Left lung (tissue), 10 donors: ENCODE measurements around the gene DPH2. TPM values are rescaled to one million over a fixed set of nuclear protein-coding genes. Genes with fewer than 3 reads are reported as not detected.
A peak's percentile ranks its signal among the peaks of the same experiment; 100 is the strongest.

Experiments
- ATAC-seq: fragments of 200-7000 bp; cut with Tn5 transposase; one replicate; pipeline ENCODE4 v1.9.1; 2020; ENCODE audit warnings: moderate library complexity
- DNase-seq, 4 donors: peaks; one replicate each; pipeline ENCODE4 v3.0.0-alpha.2; 2013 to 2020
- H3K27ac ChIP-seq, 2 donors: fragments of 200-600 bp; sonication (generic) in 1 of 2; one replicate each; pipeline versions ENCODE4 v1.5.0 to v1.8.0; 2020 to 2021
- H3K27me3 ChIP-seq, 2 donors: fragments of 200-600 bp; sonication (generic) in 1 of 2; one replicate each; pipeline versions ENCODE4 v1.5.0 to v1.8.0; 2020 to 2021
- H3K36me3 ChIP-seq, 2 donors: fragments of 200-600 bp; sonication (generic) in 1 of 2; one replicate each; pipeline versions ENCODE4 v1.5.0 to v1.8.0; 2020 to 2021
- H3K4me1 ChIP-seq, 2 donors: fragments of 200-600 bp; one replicate each; pipeline ENCODE4 v1.8.0; 2021
- H3K4me3 ChIP-seq, 2 donors: fragments of 200-600 bp; sonication (generic) in 1 of 2; one replicate each; pipeline versions ENCODE4 v1.5.0 to v1.8.0; 2020 to 2021; ENCODE audit warnings: mild to moderate bottlenecking in 1 of 2
- H3K9me3 ChIP-seq, 2 donors: fragments of 200-600 bp; sonication (generic) in 1 of 2; one replicate each; pipeline versions ENCODE4 v1.5.0 to v1.8.0; 2020 to 2021
- CTCF ChIP-seq, 2 donors: fragments of 200-600 bp; sonication (generic) in 1 of 2; IDR thresholded peaks; one replicate each; pipeline versions ENCODE4 v1.5.0 to v1.8.0; 2021; ENCODE audit warnings: antibody characterized with exemption in 2 of 2
- intact Hi-C, 2 donors: fragments of 100-400 bp; cut with DNase I; formaldehyde crosslinking; loops; one replicate each; pipeline versions ENCODE4 v1.11.2 to v1.14.2; 2022
- polyA plus RNA-seq, 6 donors: library from polyadenylated mRNA; unstranded; fragments of 120-200 nt; gene quantifications; one replicate each; pipeline ENCODE4 v1.2.1, GENCODE V29; 2013; ENCODE audit not compliant: insufficient read length in 6 of 6
- total RNA-seq, 2 donors: library from RNA; stranded (reverse); fragmentation: NEBNext Ultra II Directional; extraction: Animal tissue kit (Norgen Biotek cat#: 25700); gene quantifications; one replicate each; pipeline ENCODE4 v1.2.1, GENCODE V29; 2021
- donor health status: DM: no; HTN: yes; CAD: no.
- donor health status: DM: no; HTN: no; CAD: no.

DPH2 gene
- total and polyA plus RNA-seq, 8 donors: 13.5 to 24.8 (median 18.9) TPM

- H3K4me3 ChIP-seq: peak overlapping the region in 1 of 2 donors; percentile 69
- H3K27ac ChIP-seq: no peak overlapping the region
- H3K9me3 ChIP-seq: no peaks in the 10 kb centered on the region
- intact Hi-C loops: no loop called here
- ATAC-seq (no peak), DNase-seq (no peak)
- H3K4me1 ChIP-seq: peaks cover 16 to 30% of the 10 kb centered on the region in 2 donors
- H3K36me3 ChIP-seq: peaks cover 0 to 34% of the 10 kb centered on the region in 2 donors
- H3K27me3 ChIP-seq: no peaks in the 10 kb centered on the region
- TF ChIP-seq CTCF (IDR thresholded peaks at IDR 0.05): no peak
These were observed 1.1 kb downstream of the DPH2 start for GRCh38 chr1:43970911-43971310.

- Histone ChIP-seq H3K9me3 (no peaks in the 10 kb centered on the region), H3K27ac (no peak overlapping the region), H3K36me3 (peaks cover under 1 to 34% of the 10 kb centered on the region in 2 donors), H3K27me3 (no peaks in the 10 kb centered on the region), H3K4me3 (no peak overlapping the region), H3K4me1 (peaks cover 21 to 35% of the 10 kb centered on the region in 2 donors)
- intact Hi-C loops: no loop called here
- peak in 1 of 4 donors; percentile 74 for DNase-seq
- no peak for ATAC-seq
- TF ChIP-seq CTCF (IDR thresholded peaks at IDR 0.05): no peak
These were observed 1.6 kb downstream of the DPH2 start for GRCh38 chr1:43971336-43971980.

GRCh38 chr1:43973981-43974442 is 4.2 kb downstream of the DPH2 start:
- H3K4me1 ChIP-seq: peaks cover 34 to 60% of the 10 kb centered on the region in 2 donors
- H3K9me3 ChIP-seq: no peaks in the 10 kb centered on the region
- ATAC-seq: no peak
- H3K27me3 ChIP-seq: no peaks in the 10 kb centered on the region
- TF ChIP-seq CTCF (IDR thresholded peaks at IDR 0.05): no peak
- H3K4me3 ChIP-seq: peak overlapping the region; percentile 87 to 98
- H3K36me3 ChIP-seq: peaks cover 5 to 38% of the 10 kb centered on the region in 2 donors
- H3K27ac ChIP-seq: peak overlapping the region; percentile 90 to 99
- DNase-seq: no peak
- intact Hi-C loops: no loop called here

GRCh38 chr1:43974443-43975248 is 4.8 kb downstream of the DPH2 start, which contains the start of gene ATP6V0B:
TSS of gene ATP6V0B (plus strand) at chr1:43974960. CDS start at chr1:43975041, 81 bp downstream.
- H3K4me3 ChIP-seq: peak within 1 kb of the TSS; percentile 87 to 98
- intact Hi-C loops: no loop called here
- DNase-seq: peak; percentile 88 to 99 (median 96)
- peaks cover 5 to 38% of the 10 kb centered on the region in 2 donors for H3K36me3 ChIP-seq
- H3K4me1 ChIP-seq: peaks cover 34 to 63% of the 10 kb centered on the region in 2 donors
- peak within 1 kb of the TSS; percentile 90 to 99 for H3K27ac ChIP-seq
- TF ChIP-seq CTCF (IDR thresholded peaks at IDR 0.05): no peak
- ATAC-seq: peak; percentile 87
- no peaks in the 10 kb centered on the region for H3K9me3 ChIP-seq
- H3K27me3 ChIP-seq: no peaks in the 10 kb centered on the region
